A549 (cell line): ENCODE results near the gene CLC. TPM values are rescaled to one million over a fixed set of nuclear protein-coding genes. Genes with fewer than 3 reads are reported as not detected.

ENCODE experiments used
- ATAC-seq, 2 experiments: fragments of 200-7000 bp in 1 of 2; fragments of >200 bp in 1 of 2; cut with Nextera tagmentation in 1 of 2; cut with Tn5 transposase in 1 of 2; 3 replicates each; pipeline versions ENCODE4 v1.8.0 to v1.9.1; 2018 to 2020; ENCODE audit warnings: mild to moderate bottlenecking in 1 of 2, moderate library complexity in 1 of 2
- CTCF ChIA-PET: fragments of 300-600 bp; sonication (Branson Sonifier 250); formaldehyde crosslinking; extraction: SDS; loops from one replicate; lab custom pipeline; 2021; ENCODE audit warnings: antibody characterized with exemption, inconsistent platforms; lab: Yijun Ruan, JAX
- POLR2A ChIA-PET: fragments of 350-600 bp; formaldehyde crosslinking; extraction: SDS; loops from one replicate; lab custom pipeline; 2021; ENCODE audit warnings: antibody characterized with exemption, inconsistent platforms; lab: Yijun Ruan, JAX
- DNase-seq, 2 experiments: peaks; one replicate each; pipeline versions ENCODE4 v3.0.0 to v3.0.0-alpha.2; 2011 to 2016; ENCODE audit warnings: low read depth in 1 of 2, low spot score in 1 of 2
- FAIRE-seq: peaks from 2 replicates; lab custom pipeline; 2011; peaks lifted over from hg19 to GRCh38; lab: Jason Lieb, UNC
- H3K27ac ChIP-seq, 2 experiments: fragments of >200 bp; sonication (Bioruptor Twin); formaldehyde crosslinking; 3 replicates each; pipeline ENCODE4 v1.5.1; 2016 to 2017
- H3K4me1 ChIP-seq: fragments of >200 bp; sonication (Bioruptor Twin); formaldehyde crosslinking; 3 replicates; pipeline ENCODE4 v1.6.1; 2016
- H3K4me2 ChIP-seq: fragments of >200 bp; sonication (Bioruptor Twin); formaldehyde crosslinking; 3 replicates; pipeline ENCODE4 v1.6.1; 2016
- H3K4me3 ChIP-seq: fragments of >200 bp; sonication (Bioruptor Twin); formaldehyde crosslinking; 3 replicates; pipeline ENCODE4 v1.5.1; 2016
- H3K9me3 ChIP-seq: fragments of >200 bp; sonication (Bioruptor Twin); formaldehyde crosslinking; 3 replicates; pipeline ENCODE4 v1.6.1; 2016
- BHLHE40 ChIP-seq: IDR thresholded peaks from 2 replicates; pipeline ENCODE4 v1.6.1; 2012; ENCODE audit warnings: low read depth, low read length, inconsistent platforms
- CBX2 ChIP-seq: fragments of 200-600 bp; sonication (generic); IDR thresholded peaks from 2 replicates; pipeline ENCODE4 v1.6.1; 2016; ENCODE audit warnings: low read depth, mild to moderate bottlenecking, borderline replicate concordance
- CBX8 ChIP-seq: fragments of 200-600 bp; sonication (generic); IDR thresholded peaks from 2 replicates; pipeline ENCODE4 v1.6.1; 2016
- CHD4 ChIP-seq: fragments of 200-600 bp; sonication (generic); IDR thresholded peaks from 2 replicates; pipeline ENCODE4 v1.6.1; 2016; ENCODE audit warnings: antibody characterized with exemption, mild to moderate bottlenecking, borderline replicate concordance
- ELK1 ChIP-seq: fragments of 150-350 bp; IDR thresholded peaks from 2 replicates; pipeline ENCODE4 v1.6.1; 2014; ENCODE audit warnings: low read depth, mild to moderate bottlenecking, low read length
- FOSB ChIP-seq: fragments of 250-450 bp; sonication (Bioruptor Pico); IDR thresholded peaks from 2 replicates; pipeline ENCODE4 v1.5.0; 2020; ENCODE audit warnings: mild to moderate bottlenecking, moderate library complexity
- FOSL2 ChIP-seq, 2 experiments: fragments of 450-650 bp in 1 of 2; fragments of >200 bp in 1 of 2; sonication (Bioruptor Twin) in 1 of 2; formaldehyde crosslinking; IDR thresholded peaks; 2 replicates each; pipeline versions ENCODE4 v1.5.0 to v1.6.1; 2016 to 2020; ENCODE audit warnings: mild to moderate bottlenecking in 1 of 2, moderate library complexity in 1 of 2
- HOXA7 ChIP-seq: fragments of 250-450 bp; sonication (Bioruptor Pico); IDR thresholded peaks from 2 replicates; pipeline ENCODE4 v1.5.0; 2020; ENCODE audit warnings: mild to moderate bottlenecking, moderate library complexity
- HOXB5 ChIP-seq: fragments of 250-450 bp; sonication (Bioruptor Pico); IDR thresholded peaks from 2 replicates; pipeline ENCODE4 v1.5.0; 2020; ENCODE audit warnings: mild to moderate bottlenecking, moderate library complexity
- JUNB ChIP-seq: fragments of >200 bp; sonication (Bioruptor Twin); formaldehyde crosslinking; IDR thresholded peaks from 2 replicates; pipeline ENCODE4 v1.6.1; 2016
- KDM5A ChIP-seq: fragments of 200-600 bp; sonication (generic); IDR thresholded peaks from 2 replicates; pipeline ENCODE4 v1.6.1; 2016; ENCODE audit warnings: antibody characterized with exemption, mild to moderate bottlenecking
- MAFK ChIP-seq: fragments of 450-650 bp; IDR thresholded peaks from 2 replicates; pipeline ENCODE4 v1.6.1; 2014; ENCODE audit not compliant: partially characterized antibody
- MAZ ChIP-seq: fragments of 150-350 bp; IDR thresholded peaks from 2 replicates; pipeline ENCODE4 v1.6.1; 2014; ENCODE audit warnings: antibody characterized with exemption, low read depth, low read length, borderline replicate concordance
- MYC ChIP-seq: IDR thresholded peaks from 2 replicates; pipeline ENCODE4 v1.6.1; 2012; ENCODE audit warnings: mild to moderate bottlenecking, inconsistent platforms, low read length, improper control_type of control experiment, borderline replicate concordance
- NPAS2 ChIP-seq: fragments of 250-450 bp; sonication (Bioruptor Pico); IDR thresholded peaks from 2 replicates; pipeline ENCODE4 v1.8.0; 2022; ENCODE audit warnings: mild to moderate bottlenecking, moderate library complexity, borderline replicate concordance
- PBX3 ChIP-seq: IDR thresholded peaks from 2 replicates; pipeline ENCODE4 v1.6.1; 2012
- PHF8 ChIP-seq: fragments of 200-600 bp; sonication (generic); IDR thresholded peaks from 2 replicates; pipeline ENCODE4 v1.6.1; 2016; ENCODE audit warnings: low read depth, mild to moderate bottlenecking, antibody characterized with exemption, moderate library complexity, borderline replicate concordance
- RAD21 ChIP-seq, 2 experiments: fragments of >200 bp in 1 of 2; sonication (Bioruptor Twin) in 1 of 2; formaldehyde crosslinking in 1 of 2; IDR thresholded peaks in 1 of 2; conservative IDR thresholded peaks in 1 of 2; 2 replicates in 1 of 2; 3 replicates in 1 of 2; pipeline ENCODE4 v1.6.1; 2012 to 2018; ENCODE audit warnings: inconsistent platforms in 1 of 2
- RARB ChIP-seq: fragments of 250-450 bp; sonication (Bioruptor Pico); IDR thresholded peaks from 2 replicates; pipeline ENCODE4 v1.8.0; 2021; ENCODE audit warnings: mild to moderate bottlenecking, moderate library complexity
- RFX5 ChIP-seq: fragments of 450-650 bp; IDR thresholded peaks from 2 replicates; pipeline ENCODE4 v1.7.1; 2014; ENCODE audit warnings: antibody characterized with exemption, mild to moderate bottlenecking, moderate library complexity
- RNF2 ChIP-seq: fragments of 200-600 bp; sonication (generic); IDR thresholded peaks from 2 replicates; pipeline ENCODE4 v1.6.1; 2016; ENCODE audit warnings: low read depth, mild to moderate bottlenecking, antibody characterized with exemption, moderate library complexity, borderline replicate concordance
- SMC3 ChIP-seq: fragments of >200 bp; sonication (Bioruptor Twin); formaldehyde crosslinking; IDR thresholded peaks from 3 replicates; pipeline ENCODE4 v1.6.1; 2018; ENCODE audit warnings: inconsistent platforms
- TFCP2L1 ChIP-seq: fragments of 250-450 bp; sonication (Bioruptor Pico); IDR thresholded peaks from 2 replicates; pipeline ENCODE4 v1.5.0; 2021; ENCODE audit warnings: mild to moderate bottlenecking
- ZFP36 ChIP-seq: fragments of 450-650 bp; IDR thresholded peaks from 2 replicates; pipeline ENCODE4 v1.6.1; 2014; ENCODE audit warnings: borderline replicate concordance; ENCODE audit not compliant: partially characterized antibody
- ZNF302 ChIP-seq: fragments of 250-450 bp; sonication (Bioruptor Pico); IDR thresholded peaks from 2 replicates; pipeline ENCODE4 v1.9.0; 2021; ENCODE audit warnings: inconsistent platforms, mild to moderate bottlenecking, moderate library complexity
- ZSCAN20 ChIP-seq: fragments of 250-450 bp; sonication (Bioruptor Pico); IDR thresholded peaks from 2 replicates; pipeline ENCODE4 v1.8.0; 2022; ENCODE audit warnings: mild to moderate bottlenecking, moderate library complexity
- WGBS: methylation state at CpG from one replicate; pipeline ENCODE4 v1.1.6; 2017; ENCODE audit errors: missing lambda C conversion rate; 5-methylcytosine and 5-hydroxymethylcytosine counted together
- polyA plus RNA-seq, 4 experiments: library from polyadenylated mRNA; depleted of rRNA in 3 of 4; stranded (reverse); fragments of >200 nt; fragmentation: RNase III in 1 of 4; extraction: RNeasy Plus Mini Kit Qiagen cat#74134 plus additional on column Dnase treatment in 1 of 4; gene quantifications; 2 replicates in 3 of 4; 3 replicates in 1 of 4; pipeline ENCODE4 v1.2.3, GENCODE V29; 2011 to 2017
- TF ChIP-seq, protein P1 (sequence below): fragments of >200 bp; sonication (Bioruptor Twin); formaldehyde crosslinking; IDR thresholded peaks from 2 replicates; pipeline ENCODE4 v1.6.1; 2016
- TF ChIP-seq, protein P2 (sequence below): IDR thresholded peaks from 2 replicates; pipeline ENCODE4 v1.6.1; 2012

CLC gene
- polyA plus RNA-seq, 2 of the 4 experiments (the other 2 are of a cell fraction): not detected

DNA sequence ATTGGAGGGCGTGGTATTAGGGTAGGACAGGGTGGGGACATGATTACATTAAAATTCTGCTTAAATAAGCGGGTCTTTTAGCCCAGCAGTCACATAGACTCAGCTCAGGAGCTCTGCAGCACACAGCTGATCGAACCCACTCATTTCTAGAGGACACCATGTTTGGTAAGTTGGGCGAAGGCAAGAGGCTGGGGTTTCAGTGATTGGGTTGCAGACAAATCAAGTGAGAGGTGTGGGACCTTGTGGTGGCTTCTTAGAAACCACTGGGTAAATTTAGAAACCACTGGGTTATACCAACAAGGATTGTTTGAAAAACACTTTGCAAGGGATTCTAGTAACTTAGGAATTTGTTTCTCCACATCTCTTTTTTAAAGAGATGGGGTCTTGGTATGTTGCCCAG, 40.9 kb upstream of the CLC start, which contains the start of gene LEUTX (continued):
- TF ChIP-seq ELK1 (no peak), PBX3 (no peak)

GRCh38 chr19:39768786-39769185, 31.0 kb upstream of the CLC start:
- 38% methylated on average over 4 of the region's 4 CpGs for WGBS
- ChIA-PET POLR2A (no interaction called here), CTCF (interaction anchor here (0.8 to 6.2 kb wide), 16 partner anchors 12 to 218 kb away, joined by 3 to 46 read pairs (median 4); partner anchors contain the start of genes FBL and PSMC4)
- no peak overlapping the region for H3K27ac ChIP-seq
- no peak overlapping the region for H3K4me2 ChIP-seq
- H3K4me3 ChIP-seq: no peak overlapping the region
- DNase-seq: no peak
- no peaks in the 10 kb centered on the region for H3K4me1 ChIP-seq
- ATAC-seq: no peak
- FAIRE-seq: no peak
- TF ChIP-seq HOXA7 (CRISPR knock-in tag) (no peak), PHF8 (no peak), RAD21 (conservative IDR thresholded peaks at IDR 0.05 in 1 of 2, IDR thresholded peaks at IDR 0.05 in 1 of 2) (no peak), JUNB (no peak), RARB (CRISPR knock-in tag) (no peak), KDM5A (no peak), ZNF302 (CRISPR knock-in tag) (no peak), CBX8 (no peak), MAFK (no peak), SMC3 (no peak), RFX5 (no peak), ZSCAN20 (CRISPR knock-in tag) (no peak), FOSB (CRISPR knock-in tag) (no peak), BHLHE40 (no peak), TFCP2L1 (CRISPR knock-in tag) (no peak), MYC (no peak), RNF2 (no peak)
- TF ChIP-seq, all 56 proteins: peak for 0
- H3K9me3 ChIP-seq: peaks cover 9% of the 10 kb centered on the region

DNA sequence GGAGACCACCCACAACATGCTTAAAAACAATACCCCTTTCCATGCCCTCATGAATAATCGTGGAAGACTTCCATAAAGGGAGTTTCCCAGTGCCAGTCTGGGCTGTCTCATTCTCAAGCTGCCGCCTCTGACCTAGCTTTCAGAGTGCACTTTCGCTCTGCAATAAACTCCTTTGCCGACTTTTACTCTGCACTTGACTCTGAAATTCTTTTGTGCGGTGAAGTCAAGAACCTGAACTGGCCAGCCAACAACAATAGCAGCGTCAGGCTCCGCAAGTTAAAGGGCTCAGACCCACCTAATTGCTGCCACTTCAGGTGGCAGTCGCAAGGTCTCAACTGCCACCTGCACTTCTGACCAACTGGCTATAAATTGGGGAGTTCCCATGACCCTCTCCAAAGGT, 30.5 kb upstream of the CLC start:
- TF ChIP-seq CHD4 (no peak), ZFP36 (no peak), CBX2 (no peak), HOXB5 (no peak), FOSL2 (IDR thresholded peaks at IDR 0.05) (no peak), FOSL2 (CRISPR knock-in tag; IDR thresholded peaks at IDR 0.05) (no peak), FOSB (CRISPR knock-in tag) (no peak), NPAS2 (CRISPR knock-in tag) (no peak), RNF2 (no peak), PHF8 (no peak), MAZ (no peak), RAD21 (conservative IDR thresholded peaks at IDR 0.05 in 1 of 2, IDR thresholded peaks at IDR 0.05 in 1 of 2) (no peak)
- TF ChIP-seq, protein P1, sequence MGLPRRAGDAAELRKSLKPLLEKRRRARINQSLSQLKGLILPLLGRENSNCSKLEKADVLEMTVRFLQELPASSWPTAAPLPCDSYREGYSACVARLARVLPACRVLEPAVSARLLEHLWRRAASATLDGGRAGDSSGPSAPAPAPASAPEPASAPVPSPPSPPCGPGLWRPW: no peak
- TF ChIP-seq, protein P2, sequence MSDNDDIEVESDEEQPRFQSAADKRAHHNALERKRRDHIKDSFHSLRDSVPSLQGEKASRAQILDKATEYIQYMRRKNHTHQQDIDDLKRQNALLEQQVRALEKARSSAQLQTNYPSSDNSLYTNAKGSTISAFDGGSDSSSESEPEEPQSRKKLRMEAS: no peak
- Histone ChIP-seq H3K9me3 (peaks cover 9% of the 10 kb centered on the region), H3K27ac (no peak overlapping the region), H3K4me3 (no peak overlapping the region), H3K4me2 (no peak overlapping the region), H3K4me1 (no peaks in the 10 kb centered on the region)
- ATAC-seq (no peak), FAIRE-seq (no peak), DNase-seq (no peak)
- 61% methylated on average over 8 of the region's 8 CpGs for WGBS
- CTCF ChIA-PET: interaction anchor here (0.9 to 6.2 kb wide), 18 partner anchors 9 to 418 kb away, joined by 3 to 60 read pairs (median 5); partner anchors contain the start of genes FBL and PSMC4
- POLR2A ChIA-PET: no interaction called here
